Upper lobe of left lung (tissue), 4 donors: ENCODE data around the gene ITSN1.

Experiments used
- POLR2A ChIP-seq, 4 donors: fragments of 450-650 bp; IDR thresholded peaks; one replicate each; pipeline ENCODE4 v1.5.1; 2016 to 2017; ENCODE audit warnings: antibody characterized with exemption in 4 of 4, mild to moderate bottlenecking in 2 of 4
- TF ChIP-seq, protein P1 (sequence below), 6 experiments: fragments of 450-650 bp in 4 of 6; fragments of 200-600 bp in 2 of 6; sonication (generic) in 2 of 6; IDR thresholded peaks; one replicate each; pipeline ENCODE4 v1.5.1; 2016 to 2019; ENCODE audit warnings: antibody characterized with exemption in 6 of 6

DNA sequence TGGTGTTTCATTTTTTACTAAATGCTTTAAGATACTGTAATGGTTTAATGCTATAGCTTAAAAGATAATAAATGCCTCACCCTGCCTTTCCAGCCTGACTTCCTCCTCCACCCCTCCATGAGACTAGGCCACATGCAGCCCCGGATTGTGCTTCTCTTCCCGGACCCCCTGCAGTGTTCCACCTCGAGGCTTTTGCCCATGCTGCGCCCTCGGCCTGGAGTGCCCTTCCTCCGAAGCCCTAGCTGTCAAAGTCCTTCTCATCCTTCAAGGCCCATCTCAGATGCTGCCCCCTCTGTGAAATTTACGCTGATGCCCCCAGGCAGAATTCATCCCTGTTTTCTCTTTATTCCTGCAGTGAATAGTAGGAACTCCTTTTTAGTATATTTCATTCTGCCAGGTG lies 174.8 kb downstream of the ITSN1 start:
- TF ChIP-seq, protein P1, sequence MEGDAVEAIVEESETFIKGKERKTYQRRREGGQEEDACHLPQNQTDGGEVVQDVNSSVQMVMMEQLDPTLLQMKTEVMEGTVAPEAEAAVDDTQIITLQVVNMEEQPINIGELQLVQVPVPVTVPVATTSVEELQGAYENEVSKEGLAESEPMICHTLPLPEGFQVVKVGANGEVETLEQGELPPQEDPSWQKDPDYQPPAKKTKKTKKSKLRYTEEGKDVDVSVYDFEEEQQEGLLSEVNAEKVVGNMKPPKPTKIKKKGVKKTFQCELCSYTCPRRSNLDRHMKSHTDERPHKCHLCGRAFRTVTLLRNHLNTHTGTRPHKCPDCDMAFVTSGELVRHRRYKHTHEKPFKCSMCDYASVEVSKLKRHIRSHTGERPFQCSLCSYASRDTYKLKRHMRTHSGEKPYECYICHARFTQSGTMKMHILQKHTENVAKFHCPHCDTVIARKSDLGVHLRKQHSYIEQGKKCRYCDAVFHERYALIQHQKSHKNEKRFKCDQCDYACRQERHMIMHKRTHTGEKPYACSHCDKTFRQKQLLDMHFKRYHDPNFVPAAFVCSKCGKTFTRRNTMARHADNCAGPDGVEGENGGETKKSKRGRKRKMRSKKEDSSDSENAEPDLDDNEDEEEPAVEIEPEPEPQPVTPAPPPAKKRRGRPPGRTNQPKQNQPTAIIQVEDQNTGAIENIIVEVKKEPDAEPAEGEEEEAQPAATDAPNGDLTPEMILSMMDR (IDR thresholded peaks at IDR 0.05) = no peak
- TF ChIP-seq POLR2A (IDR thresholded peaks at IDR 0.05) = no peak
